ENCODE results near the gene NCDN.

The NCDN gene

DNA sequence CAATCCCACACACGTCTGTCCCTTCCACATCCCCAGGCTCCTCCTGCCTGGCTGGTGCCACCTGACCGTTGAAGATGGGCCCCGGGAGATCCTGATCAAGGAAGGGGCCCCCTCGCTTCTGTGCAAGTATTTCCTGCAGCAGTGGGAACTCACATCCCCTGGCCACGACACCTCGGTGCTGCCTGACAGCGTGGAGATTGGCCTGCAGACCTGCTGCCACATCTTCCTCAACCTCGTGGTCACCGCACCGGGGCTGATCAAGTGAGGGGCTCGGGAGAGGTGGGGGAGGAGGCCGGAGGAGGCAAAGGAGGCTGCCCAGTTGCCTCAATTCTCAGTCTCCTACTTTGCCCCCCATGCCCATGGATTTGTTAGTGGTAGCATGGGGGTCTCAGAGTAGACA lies 5.6 kb downstream of the NCDN start:
- H3K36me3 ChIP-seq (ENCODE audit: control insufficient read depth, insufficient read depth, low read length): peaks cover 64% of the 10 kb centered on the region
- no peak overlapping the region for H3K27ac ChIP-seq (ENCODE audit: low read depth, low read length)
- no peaks in the 10 kb centered on the region for H3K9me3 ChIP-seq (ENCODE audit: control insufficient read depth, insufficient read depth, low read depth, low read length)
- H3K9ac ChIP-seq (ENCODE audit: low read length): no peak overlapping the region
- peaks cover 5% of the 10 kb centered on the region; the same call in 1 of the 2 replicates for H3K4me1 ChIP-seq (ENCODE audit: control insufficient read depth, insufficient read depth, low read length)
- no peaks in the 10 kb centered on the region; the same call in 1 of the 2 replicates for H3K27me3 ChIP-seq (ENCODE audit: control insufficient read depth, insufficient read depth, low read length)
- H3K4me3 ChIP-seq (ENCODE audit: low read depth, low read length): no peak overlapping the region

DNA sequence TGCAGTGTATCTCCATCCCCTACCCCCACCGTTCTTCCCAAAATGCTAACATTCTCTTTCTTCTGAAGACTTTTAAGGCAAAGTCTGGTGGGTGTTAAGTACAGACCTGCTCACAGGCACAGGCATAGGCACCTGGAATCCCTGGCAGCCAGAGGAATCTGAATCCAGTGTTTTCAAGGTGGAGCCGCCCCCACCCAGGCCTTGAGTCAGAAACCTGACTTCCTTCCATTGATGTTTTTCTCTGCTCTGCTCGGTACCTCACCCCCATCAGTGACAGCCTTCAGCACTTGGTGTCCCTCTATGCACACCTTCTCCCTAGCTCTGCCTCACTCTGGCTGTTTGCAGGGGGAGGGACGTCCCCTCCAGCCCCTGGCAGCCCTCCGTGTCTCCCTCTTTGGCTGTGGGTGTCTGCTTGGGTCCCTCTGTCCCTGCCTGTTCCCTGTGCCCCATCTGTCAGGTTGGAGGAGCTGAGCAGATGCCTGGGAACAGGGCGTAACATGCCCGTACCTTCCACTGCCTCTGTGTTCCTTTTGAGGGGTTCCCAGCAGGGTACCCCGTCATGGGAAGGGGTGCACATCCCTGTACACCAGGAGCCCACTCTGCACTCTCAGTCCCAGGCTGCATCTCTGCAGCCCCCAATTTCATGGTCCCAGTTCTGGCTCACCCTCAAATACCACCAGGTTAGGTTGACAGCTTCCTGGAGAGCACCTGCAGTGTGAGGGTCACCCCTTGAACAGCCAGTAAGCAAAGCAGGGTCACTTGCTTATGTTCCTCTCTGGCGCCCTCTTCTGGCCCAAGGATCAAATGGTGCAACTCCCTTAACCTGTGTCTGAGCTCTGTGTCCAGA lies 6.7 kb downstream of the NCDN start:
- H3K27me3 ChIP-seq (ENCODE audit: control insufficient read depth, insufficient read depth, low read length): no peaks in the 10 kb centered on the region; the same call in 1 of the 2 replicates
- no peak overlapping the region for H3K9ac ChIP-seq (ENCODE audit: low read length)
- no peak overlapping the region for H3K4me3 ChIP-seq (ENCODE audit: low read depth, low read length)
- no peaks in the 10 kb centered on the region for H3K4me1 ChIP-seq (ENCODE audit: control insufficient read depth, insufficient read depth, low read length)
- H3K36me3 ChIP-seq (ENCODE audit: control insufficient read depth, insufficient read depth, low read length): peaks cover 64% of the 10 kb centered on the region
- no peak overlapping the region for H3K27ac ChIP-seq (ENCODE audit: low read depth, low read length)
- H3K9me3 ChIP-seq (ENCODE audit: control insufficient read depth, insufficient read depth, low read depth, low read length): no peaks in the 10 kb centered on the region

DNA sequence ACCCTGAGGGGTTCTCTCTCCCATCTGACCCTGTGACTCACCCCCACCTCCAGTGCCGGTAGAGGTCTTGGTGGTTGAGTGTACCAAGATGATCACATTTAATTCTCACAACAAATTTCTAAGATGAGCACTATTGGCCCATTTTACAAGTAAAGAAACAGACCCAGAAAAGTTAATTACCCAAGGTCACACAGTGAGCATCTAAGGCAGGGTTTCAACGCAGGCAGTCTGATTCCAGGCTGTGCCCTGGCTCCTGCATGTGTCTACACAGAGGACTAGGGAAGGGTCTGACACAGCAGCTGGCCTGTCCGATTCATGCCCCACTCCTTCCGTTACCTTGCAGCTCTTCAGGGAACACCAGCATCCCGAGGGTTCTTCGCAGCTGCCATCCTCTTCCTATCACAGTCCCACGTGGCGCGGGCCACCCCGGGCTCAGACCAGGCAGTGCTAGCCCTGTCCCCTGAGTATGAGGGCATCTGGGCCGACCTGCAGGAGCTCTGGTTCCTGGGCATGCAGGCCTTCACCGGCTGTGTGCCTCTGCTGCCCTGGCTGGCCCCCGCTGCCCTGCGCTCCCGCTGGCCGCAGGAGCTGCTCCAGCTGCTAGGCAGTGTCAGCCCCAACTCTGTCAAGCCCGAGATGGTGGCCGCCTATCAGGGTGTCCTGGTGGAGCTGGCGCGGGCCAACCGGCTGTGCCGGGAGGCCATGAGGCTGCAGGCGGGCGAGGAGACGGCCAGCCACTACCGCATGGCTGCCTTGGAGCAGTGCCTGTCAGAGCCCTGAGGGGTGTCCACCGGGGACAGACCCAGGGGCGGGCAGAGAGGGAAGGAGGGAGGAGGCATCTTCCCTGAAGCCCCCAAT lies 7.5 kb downstream of the NCDN start:
- Histone ChIP-seq H3K9me3 (ENCODE audit: control insufficient read depth, insufficient read depth, low read depth, low read length) (no peaks in the 10 kb centered on the region), H3K27me3 (ENCODE audit: control insufficient read depth, insufficient read depth, low read length) (peaks cover 1% of the 10 kb centered on the region), H3K27ac (ENCODE audit: low read depth, low read length) (no peak overlapping the region), H3K9ac (ENCODE audit: low read length) (no peak overlapping the region), H3K36me3 (ENCODE audit: control insufficient read depth, insufficient read depth, low read length) (peaks cover 60% of the 10 kb centered on the region), H3K4me1 (ENCODE audit: control insufficient read depth, insufficient read depth, low read length) (no peaks in the 10 kb centered on the region), H3K4me3 (ENCODE audit: low read depth, low read length) (no peak overlapping the region)

DNA sequence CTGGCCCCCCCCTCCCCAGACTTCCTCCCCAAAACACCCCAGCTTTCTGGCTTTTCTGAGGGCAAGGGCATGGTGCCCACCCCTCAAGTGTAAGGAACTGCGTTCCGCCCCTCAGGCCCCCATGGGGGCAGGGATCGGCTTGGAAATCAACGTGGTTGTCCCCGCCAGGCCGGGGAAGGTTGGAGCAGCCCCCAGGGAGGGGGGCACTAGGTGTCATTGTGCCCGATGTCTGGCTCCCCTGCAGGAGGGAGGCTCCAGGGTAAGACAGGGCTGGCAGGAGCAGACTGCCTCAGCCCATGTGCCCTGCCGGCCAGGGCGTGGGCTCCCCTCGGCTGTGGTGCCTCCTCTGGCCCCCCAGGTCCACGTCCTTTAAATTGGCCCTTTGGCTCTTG lies 8.1 kb downstream of the NCDN start:
- no peak overlapping the region for H3K9ac ChIP-seq (ENCODE audit: low read length)
- H3K4me1 ChIP-seq (ENCODE audit: control insufficient read depth, insufficient read depth, low read length): no peaks in the 10 kb centered on the region
- no peak overlapping the region for H3K4me3 ChIP-seq (ENCODE audit: low read depth, low read length)
- peaks cover 7% of the 10 kb centered on the region for H3K27me3 ChIP-seq (ENCODE audit: control insufficient read depth, insufficient read depth, low read length)
- H3K27ac ChIP-seq (ENCODE audit: low read depth, low read length): no peak overlapping the region
- peaks cover 54% of the 10 kb centered on the region for H3K36me3 ChIP-seq (ENCODE audit: control insufficient read depth, insufficient read depth, low read length)
- no peaks in the 10 kb centered on the region for H3K9me3 ChIP-seq (ENCODE audit: control insufficient read depth, insufficient read depth, low read depth, low read length)

DNA sequence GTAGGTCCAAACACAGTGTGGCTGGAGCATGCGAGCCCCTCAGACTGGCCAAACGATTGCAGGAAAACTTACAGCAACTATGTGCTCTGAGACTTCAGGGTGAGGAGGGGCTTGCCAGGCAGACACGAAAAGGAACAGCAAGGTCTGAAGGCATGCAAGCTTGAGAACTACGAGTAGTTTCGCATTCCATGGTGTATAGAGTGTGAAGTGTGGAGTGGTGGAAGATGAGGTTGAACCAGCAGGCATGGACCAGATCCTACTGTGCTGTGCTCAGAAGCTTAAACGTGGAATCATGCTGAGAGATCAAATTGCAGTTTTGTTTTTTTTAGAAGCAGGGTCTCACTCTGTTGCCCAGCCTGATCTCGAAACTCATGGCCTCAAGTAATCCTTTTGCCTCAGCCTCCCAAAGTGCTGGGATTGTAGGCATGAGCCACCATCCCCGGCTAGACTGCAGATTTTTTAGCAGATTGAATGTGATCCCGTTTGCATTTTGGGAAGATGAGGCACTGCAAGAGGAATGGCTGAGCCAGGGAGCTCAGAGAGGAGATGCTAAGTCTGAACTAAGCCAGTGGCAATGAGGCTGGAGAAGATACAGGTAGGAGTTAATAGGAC lies 10.5 kb downstream of the NCDN start:
- peaks cover 30% of the 10 kb centered on the region for H3K36me3 ChIP-seq (ENCODE audit: control insufficient read depth, insufficient read depth, low read length)
- H3K4me3 ChIP-seq (ENCODE audit: low read depth, low read length): no peak overlapping the region
- H3K9me3 ChIP-seq (ENCODE audit: control insufficient read depth, insufficient read depth, low read depth, low read length): no peaks in the 10 kb centered on the region
- peaks cover 29% of the 10 kb centered on the region for H3K27me3 ChIP-seq (ENCODE audit: control insufficient read depth, insufficient read depth, low read length)
- H3K4me1 ChIP-seq (ENCODE audit: control insufficient read depth, insufficient read depth, low read length): peaks cover 5% of the 10 kb centered on the region; the same call in 1 of the 2 replicates
- no peak overlapping the region for H3K9ac ChIP-seq (ENCODE audit: low read length)
- H3K27ac ChIP-seq (ENCODE audit: low read depth, low read length): no peak overlapping the region

DNA sequence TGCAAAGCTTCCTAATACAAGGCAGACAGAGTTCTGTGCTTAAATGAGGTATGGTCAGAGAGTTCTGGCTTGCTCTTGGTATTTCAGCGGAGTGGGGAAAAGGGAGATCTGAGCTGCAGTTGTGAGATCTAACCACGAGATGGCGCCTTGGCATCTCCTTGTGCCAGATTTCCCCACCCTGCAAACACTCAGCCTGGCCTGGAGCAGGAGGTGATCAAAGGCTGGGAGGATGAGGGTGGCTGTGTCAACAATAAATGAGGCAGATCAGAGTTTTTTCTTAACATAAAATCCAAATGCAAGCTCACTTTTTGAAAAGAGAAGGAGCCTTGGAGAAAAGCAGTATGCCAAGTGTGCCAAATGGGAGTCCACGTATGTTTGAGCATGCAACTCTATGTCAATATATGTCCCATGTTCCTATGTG lies 11.4 kb downstream of the NCDN start:
- H3K27ac ChIP-seq (ENCODE audit: low read depth, low read length): no peak overlapping the region
- peaks cover 22% of the 10 kb centered on the region for H3K36me3 ChIP-seq (ENCODE audit: control insufficient read depth, insufficient read depth, low read length)
- no peak overlapping the region for H3K9ac ChIP-seq (ENCODE audit: low read length)
- H3K27me3 ChIP-seq (ENCODE audit: control insufficient read depth, insufficient read depth, low read length): peaks cover 39% of the 10 kb centered on the region
- peaks cover 5% of the 10 kb centered on the region; the same call in 1 of the 2 replicates for H3K4me1 ChIP-seq (ENCODE audit: control insufficient read depth, insufficient read depth, low read length)
- no peaks in the 10 kb centered on the region for H3K9me3 ChIP-seq (ENCODE audit: control insufficient read depth, insufficient read depth, low read depth, low read length)
- no peak overlapping the region for H3K4me3 ChIP-seq (ENCODE audit: low read depth, low read length)

DNA sequence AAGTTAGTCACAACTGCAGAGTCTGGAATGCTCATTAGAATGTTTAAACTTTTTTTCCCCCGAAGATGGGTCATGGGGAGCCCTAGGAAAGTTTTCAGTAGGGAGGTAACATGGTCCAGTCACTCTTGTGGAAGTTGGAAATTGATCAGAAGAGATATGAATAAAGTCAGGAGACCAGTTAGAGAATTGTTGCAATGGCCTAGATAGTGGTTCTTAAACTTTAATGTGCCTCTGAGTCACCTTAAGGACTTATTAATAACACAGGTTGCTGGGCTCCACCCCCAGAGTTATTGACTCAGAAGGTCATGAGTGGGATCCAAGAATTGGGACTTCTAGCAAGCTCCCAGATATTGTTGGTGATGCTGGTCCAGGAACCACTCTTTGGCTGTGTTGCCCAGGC lies 12.3 kb downstream of the NCDN start:
- Histone ChIP-seq H3K4me3 (ENCODE audit: low read depth, low read length) (no peak overlapping the region), H3K27me3 (ENCODE audit: control insufficient read depth, insufficient read depth, low read length) (peaks cover 48% of the 10 kb centered on the region), H3K36me3 (ENCODE audit: control insufficient read depth, insufficient read depth, low read length) (peaks cover 14% of the 10 kb centered on the region), H3K9ac (ENCODE audit: low read length) (no peak overlapping the region), H3K4me1 (ENCODE audit: control insufficient read depth, insufficient read depth, low read length) (peaks cover 13% of the 10 kb centered on the region), H3K9me3 (ENCODE audit: control insufficient read depth, insufficient read depth, low read depth, low read length) (no peaks in the 10 kb centered on the region), H3K27ac (ENCODE audit: low read depth, low read length) (no peak overlapping the region)

DNA sequence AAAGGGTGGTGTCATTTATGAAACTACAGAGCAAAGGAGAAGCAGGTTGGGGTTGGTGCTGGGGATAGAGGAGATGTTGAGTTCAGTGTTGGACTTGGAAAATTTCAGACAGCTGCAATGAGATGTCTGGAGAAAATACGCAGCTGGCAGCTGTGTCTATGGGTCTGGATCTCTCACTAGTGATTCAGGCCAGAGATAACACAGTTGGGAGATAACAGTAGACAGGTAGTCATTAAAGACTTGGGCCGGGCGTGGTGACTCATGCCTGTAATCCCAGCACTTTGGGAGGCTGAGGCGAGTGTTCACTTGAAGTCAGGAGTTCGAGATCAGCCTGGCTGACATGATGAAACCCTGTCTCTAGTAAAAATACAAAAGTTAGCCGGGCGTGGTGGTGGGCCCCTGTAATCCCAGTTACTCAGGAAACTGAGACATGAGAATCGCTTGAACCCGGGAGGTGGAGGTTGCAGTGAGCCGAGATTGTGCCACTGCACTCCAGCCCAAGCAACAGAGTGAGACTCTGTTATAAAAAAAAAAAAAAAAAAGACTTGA lies 13.1 kb downstream of the NCDN start:
- Histone ChIP-seq H3K27me3 (ENCODE audit: control insufficient read depth, insufficient read depth, low read length) (peaks cover 55% of the 10 kb centered on the region), H3K4me3 (ENCODE audit: low read depth, low read length) (no peak overlapping the region), H3K9ac (ENCODE audit: low read length) (no peak overlapping the region), H3K9me3 (ENCODE audit: control insufficient read depth, insufficient read depth, low read depth, low read length) (no peaks in the 10 kb centered on the region), H3K36me3 (ENCODE audit: control insufficient read depth, insufficient read depth, low read length) (peaks cover 11% of the 10 kb centered on the region; the same call in 1 of the 2 replicates), H3K27ac (ENCODE audit: low read depth, low read length) (no peak overlapping the region), H3K4me1 (ENCODE audit: control insufficient read depth, insufficient read depth, low read length) (peaks cover 19% of the 10 kb centered on the region)

DNA sequence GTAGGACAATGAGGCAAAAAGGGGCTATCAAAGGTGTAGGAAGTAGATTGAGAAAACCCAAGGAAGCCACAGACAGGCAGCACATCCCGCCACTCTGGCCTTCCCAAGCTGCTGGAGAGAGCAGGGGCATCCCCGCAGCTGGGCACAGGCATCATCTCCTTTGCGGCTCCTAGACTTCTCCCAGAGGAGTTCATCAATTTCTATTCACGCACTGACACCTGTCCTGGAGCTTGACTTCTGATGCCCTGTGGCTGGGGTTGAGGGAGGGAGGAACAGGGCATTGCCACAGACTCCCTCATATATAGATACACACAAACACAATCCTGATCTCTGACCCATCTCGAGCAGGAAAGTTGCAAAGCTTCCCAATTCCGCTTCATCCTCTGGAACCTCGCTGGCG lies 13.7 kb downstream of the NCDN start:
- Histone ChIP-seq H3K27ac (ENCODE audit: low read depth, low read length) (no peak overlapping the region), H3K4me1 (ENCODE audit: control insufficient read depth, insufficient read depth, low read length) (peaks cover 25% of the 10 kb centered on the region), H3K9ac (ENCODE audit: low read length) (no peak overlapping the region), H3K4me3 (ENCODE audit: low read depth, low read length) (no peak overlapping the region), H3K36me3 (ENCODE audit: control insufficient read depth, insufficient read depth, low read length) (peaks cover 6% of the 10 kb centered on the region; the same call in 1 of the 2 replicates), H3K27me3 (ENCODE audit: control insufficient read depth, insufficient read depth, low read length) (peaks cover 61% of the 10 kb centered on the region), H3K9me3 (ENCODE audit: control insufficient read depth, insufficient read depth, low read depth, low read length) (no peaks in the 10 kb centered on the region)

DNA sequence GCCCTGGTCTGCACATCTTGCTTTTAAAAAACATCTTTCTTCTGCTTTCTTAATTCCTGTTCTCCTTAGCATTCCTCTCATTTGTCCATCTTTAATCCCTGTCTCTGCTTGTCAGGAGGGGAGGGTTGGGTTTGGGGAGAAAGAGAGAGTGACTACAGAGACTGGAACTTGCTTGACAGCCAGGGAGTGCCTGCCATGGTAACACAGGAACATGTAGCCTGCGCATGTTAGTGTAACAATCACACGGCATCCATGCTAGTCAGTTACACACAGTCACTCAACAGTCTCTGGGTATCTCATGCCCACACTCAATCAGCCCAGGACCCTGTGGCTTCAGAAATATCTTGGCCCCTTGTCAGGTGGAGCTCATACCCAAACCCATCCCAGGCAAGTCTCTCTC lies 14.7 kb downstream of the NCDN start:
- Histone ChIP-seq H3K9ac (ENCODE audit: low read length) (no peak overlapping the region), H3K9me3 (ENCODE audit: control insufficient read depth, insufficient read depth, low read depth, low read length) (no peaks in the 10 kb centered on the region), H3K27ac (ENCODE audit: low read depth, low read length) (no peak overlapping the region), H3K36me3 (ENCODE audit: control insufficient read depth, insufficient read depth, low read length) (no peaks in the 10 kb centered on the region), H3K4me3 (ENCODE audit: low read depth, low read length) (no peak overlapping the region), H3K4me1 (ENCODE audit: control insufficient read depth, insufficient read depth, low read length) (peaks cover 29% of the 10 kb centered on the region), H3K27me3 (ENCODE audit: control insufficient read depth, insufficient read depth, low read length) (peaks cover 72% of the 10 kb centered on the region)

Data from HUES6 (cell line).